ENCODE results near the gene RYR3. TPM values are rescaled to one million over a fixed set of nuclear protein-coding genes. Genes with fewer than 3 reads are reported as not detected.

RYR3 gene
- total RNA-seq, 1 donor from 2014 or later: 21.2 TPM

DNA sequence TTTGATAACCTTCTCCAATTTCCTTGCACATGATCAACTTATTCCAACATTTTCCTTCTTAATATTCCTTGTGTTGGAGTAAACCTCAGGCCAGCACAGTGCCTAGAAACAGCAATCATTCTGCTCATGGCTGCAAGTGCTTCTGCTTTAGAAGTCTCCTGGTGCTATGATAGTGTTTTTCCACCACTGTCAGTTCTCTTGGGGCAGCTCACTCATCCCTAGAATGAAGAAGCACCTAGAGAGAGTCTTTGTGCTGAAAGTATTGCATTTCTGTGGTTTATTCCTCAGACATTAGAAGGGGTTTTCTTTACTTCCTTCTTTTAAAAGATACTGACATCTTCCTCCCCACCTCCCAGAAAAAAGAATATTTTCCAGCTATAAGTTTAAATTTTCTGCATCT lies 183.5 kb downstream of the RYR3 start:
- no peak for DNase-seq (ENCODE audit: low spot score in 2 of 2)
- no peak for FAIRE-seq

DNA sequence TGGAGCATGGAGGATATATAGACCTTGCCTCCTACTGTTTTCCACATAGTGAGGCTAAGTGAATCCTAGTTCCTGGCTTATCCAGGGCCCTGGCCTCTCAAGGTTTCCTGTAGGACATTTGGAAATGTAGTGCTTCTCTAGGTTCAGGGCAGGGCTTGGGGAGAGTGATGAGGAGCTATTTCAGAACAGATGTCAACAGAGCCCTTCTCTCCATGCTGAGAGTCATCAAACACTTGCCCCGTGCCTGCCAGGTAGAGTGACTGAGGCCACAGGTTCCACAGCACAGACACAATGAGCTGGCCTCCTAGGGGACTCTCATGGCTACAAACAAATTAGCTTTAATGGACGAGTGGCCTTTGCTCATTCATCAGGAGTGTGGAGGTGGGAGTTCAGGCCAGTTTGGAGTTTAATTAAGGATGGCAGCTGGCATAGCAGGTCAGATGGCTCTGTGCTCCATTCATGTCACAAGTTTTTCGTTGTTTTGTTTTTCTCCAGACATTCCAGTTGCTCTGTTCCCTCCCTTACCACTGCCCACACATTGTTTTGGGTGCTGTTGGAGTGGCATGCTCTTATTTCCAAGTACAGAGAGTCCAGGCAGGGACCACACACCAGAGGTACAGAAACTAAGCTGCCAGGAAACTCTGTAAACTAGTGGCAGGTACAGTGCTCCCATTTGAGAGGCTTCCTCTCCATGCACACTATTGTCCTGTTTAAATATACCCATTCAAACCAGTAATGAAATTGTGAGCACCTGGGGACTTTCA lies 189.8 kb downstream of the RYR3 start:
- DNase-seq (ENCODE audit: low spot score in 2 of 2) (no peak), FAIRE-seq (no peak)

DNA sequence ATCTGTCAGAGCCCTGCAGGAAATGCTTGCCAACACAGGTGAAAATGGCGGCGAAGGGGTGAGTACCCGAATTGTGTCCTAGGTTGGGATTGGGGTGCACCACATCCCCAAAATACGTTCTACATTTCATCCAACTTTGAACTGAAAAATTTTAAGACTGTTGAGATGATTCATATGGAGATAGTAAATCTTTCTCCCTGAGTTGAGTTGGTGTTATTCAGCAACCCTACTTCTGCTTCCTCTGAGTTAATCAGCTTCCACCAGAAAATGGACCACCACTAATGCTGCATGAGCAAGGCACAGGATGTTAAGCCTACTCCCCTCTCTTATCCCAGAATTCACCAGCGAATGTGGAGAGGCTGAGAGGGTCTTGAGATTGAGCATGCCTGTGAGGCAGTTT lies 192.9 kb downstream of the RYR3 start:
- DNase-seq (ENCODE audit: low spot score in 2 of 2) (no peak), FAIRE-seq (no peak)

DNA sequence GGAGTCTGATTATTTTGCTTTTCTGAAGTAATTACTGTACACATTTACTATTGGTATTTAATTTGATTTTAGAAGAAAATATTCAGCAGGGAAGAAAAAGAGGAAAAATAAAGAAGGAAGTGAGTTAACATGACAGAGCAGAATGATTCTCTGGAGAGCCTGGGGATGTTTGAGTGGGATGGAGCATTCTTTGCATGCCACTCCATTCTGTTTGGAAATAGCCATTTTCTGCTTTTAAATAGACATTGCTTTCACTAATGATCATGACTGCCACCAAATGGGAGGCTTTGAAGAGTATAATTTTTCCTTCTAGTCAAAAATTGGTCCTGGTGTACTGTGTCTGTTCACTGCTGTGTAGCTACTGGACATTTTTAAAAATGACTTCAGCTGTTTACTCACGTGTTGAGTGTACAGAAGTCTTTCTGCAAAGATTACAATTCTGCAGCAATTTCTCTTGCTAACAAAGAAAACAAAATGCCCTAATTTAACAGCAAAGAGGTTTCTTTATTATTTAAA lies 196.1 kb downstream of the RYR3 start:
- no peak for FAIRE-seq
- DNase-seq (ENCODE audit: low spot score in 2 of 2): no peak

DNA sequence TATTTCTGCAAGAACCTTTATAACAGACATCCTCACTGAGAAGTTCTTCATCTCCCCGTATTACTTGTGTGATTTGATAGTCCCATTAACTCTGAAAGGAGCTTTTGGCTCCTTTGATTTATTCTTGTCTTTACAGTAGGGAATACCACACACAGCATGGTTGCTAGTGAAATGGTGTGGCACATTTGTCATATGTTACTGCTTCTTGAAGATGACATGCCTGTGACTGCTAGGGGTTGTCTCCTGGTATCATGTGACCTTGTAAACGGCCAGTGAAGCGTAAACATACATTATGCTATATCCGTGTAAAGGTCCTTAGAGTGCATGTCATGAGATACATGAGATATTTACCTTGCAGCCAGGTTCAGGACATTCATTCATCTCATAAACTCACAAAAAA lies 197.9 kb downstream of the RYR3 start:
- no peak for FAIRE-seq
- no peak for DNase-seq (ENCODE audit: low spot score in 2 of 2)

DNA sequence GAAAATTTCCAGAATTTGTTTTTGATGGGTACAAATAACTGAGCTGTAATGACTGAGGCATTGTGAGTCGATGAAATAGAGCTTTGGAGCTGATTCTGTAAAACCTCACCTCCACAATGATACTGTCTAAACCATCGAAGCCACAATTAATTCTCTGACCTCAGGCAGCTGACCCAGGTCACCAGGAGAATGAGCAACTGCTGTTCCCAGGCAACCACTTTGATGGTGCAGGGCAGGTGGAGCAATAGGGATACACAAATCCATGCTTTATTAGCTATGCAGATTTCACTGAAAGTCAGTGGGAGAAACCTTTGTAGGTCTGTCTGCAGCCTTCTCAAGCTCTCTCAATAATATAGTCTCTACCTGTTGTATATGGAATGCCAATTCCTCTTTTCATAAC lies 204.4 kb downstream of the RYR3 start:
- no peak for FAIRE-seq
- no peak for DNase-seq (ENCODE audit: low spot score in 2 of 2)

DNA sequence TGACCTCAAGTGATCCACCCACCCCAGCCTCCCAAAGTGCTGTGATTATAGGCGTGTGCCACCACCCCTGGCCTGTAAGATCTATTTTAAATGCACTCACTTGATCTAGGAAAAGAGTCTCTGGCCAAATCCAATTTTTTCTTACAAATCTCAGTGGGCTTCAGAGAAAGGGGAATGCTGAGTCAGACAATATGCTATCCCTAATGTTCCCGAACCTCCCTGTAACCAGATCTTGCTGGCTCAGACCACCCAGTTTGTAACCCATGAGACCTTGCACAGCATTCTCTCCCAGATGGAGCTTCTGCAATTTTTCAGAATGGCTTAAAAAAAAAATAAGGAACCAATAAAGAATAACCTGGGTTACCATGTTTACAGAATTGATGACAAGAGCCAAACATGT lies 205.8 kb downstream of the RYR3 start:
- no peak for DNase-seq (ENCODE audit: low spot score in 2 of 2)
- FAIRE-seq: no peak

DNA sequence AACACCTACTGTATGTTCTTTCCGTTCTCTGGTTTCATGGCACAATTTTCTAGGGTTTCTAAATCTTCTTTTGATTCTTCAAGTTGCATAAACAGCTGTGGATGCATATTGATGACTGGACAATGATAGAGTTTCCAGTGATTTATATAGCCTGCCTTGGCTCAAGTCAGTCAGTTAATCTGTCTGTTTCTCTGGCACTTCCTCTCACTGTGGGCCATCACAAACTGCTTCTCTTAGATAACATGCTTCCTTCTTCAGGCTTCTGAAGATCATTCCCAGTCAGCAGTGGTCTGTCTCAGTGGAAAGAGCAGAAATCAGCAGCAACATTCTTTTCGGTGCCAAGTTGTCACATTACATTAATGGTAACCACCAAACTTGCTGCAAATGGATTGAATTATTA lies 207.2 kb downstream of the RYR3 start:
- no peak for DNase-seq (ENCODE audit: low spot score in 2 of 2)
- FAIRE-seq: no peak

DNA sequence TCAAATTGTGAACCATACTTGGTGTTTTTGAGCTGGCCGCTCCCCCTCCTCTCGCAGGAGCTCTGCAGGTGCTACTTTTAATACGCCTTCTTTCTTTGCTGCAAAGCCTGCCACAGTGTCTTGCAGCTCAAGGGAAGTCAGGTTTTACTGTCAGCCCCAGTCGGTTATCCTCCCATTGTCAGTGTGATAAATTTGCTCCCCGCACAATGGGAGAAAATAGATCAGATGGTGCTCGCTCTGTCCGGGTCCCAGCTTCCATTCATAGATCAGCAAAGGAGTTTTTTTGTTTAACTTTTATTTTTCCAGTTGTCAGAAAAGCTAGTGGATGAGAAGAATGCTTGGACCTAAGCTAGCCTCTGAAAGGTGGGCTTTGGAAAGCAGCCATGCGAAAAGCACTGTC lies 207.7 kb downstream of the RYR3 start:
- DNase-seq (ENCODE audit: low spot score in 2 of 2): no peak
- no peak for FAIRE-seq

DNA sequence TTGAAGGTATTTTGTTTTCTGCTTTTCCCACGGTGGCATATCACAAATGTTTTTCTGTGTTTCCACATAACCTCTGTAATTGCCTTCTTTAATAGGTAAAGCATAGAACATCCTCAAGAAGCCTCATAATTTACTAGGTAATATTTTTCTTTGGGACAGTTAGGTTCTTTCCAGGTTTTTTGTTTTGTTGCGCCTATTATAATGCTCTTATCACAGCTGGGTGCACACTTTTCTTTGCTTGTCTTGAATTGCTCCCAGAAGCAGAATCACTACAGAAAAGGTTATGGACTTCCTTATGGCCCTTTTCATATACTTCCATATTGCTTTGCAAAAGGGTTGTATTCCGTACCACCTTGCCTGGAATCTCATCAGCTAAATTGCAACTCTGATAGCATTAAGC lies 213.5 kb downstream of the RYR3 start:
- DNase-seq (ENCODE audit: low spot score in 2 of 2) (no peak), FAIRE-seq (no peak)

DNA sequence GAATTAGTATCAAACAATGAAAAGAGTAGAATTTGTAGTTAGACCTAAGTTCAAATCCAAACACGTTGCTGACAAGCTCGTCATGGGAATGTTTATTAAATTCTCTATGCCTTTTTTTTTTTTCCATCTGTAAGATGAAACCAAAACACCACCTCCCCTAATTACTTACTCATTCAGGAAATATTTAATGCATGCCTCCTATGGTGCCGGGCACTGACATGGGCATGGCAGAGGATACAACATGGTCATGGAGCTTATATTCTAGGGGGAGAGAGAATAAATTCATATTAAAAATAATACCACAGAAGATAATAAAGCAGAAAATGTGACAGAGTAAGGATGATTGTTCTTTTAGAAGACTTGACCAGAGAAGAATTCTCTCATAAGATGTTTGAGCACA lies 215.8 kb downstream of the RYR3 start:
- DNase-seq (ENCODE audit: low spot score in 2 of 2) (no peak), FAIRE-seq (no peak)

DNA sequence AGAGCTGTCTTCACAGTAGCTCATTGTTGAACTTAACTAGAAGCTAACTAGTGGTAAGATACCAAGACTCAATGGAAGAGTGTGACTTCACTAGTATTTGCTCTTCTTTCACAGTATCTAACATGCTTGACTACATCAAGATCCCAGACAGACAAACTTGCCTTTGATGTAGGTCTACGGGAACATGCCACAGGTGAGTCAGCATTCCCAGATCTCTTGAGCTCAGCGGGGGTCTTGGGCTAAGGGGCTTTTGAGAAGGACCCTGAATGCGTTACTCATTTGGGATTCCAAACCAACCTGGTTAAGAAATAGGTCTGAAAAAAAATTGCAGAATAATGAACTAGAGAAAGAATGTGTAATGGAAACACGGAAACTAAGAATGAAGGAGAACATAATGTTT lies 222.4 kb downstream of the RYR3 start:
- FAIRE-seq: no peak
- DNase-seq (ENCODE audit: low spot score in 2 of 2): no peak

DNA sequence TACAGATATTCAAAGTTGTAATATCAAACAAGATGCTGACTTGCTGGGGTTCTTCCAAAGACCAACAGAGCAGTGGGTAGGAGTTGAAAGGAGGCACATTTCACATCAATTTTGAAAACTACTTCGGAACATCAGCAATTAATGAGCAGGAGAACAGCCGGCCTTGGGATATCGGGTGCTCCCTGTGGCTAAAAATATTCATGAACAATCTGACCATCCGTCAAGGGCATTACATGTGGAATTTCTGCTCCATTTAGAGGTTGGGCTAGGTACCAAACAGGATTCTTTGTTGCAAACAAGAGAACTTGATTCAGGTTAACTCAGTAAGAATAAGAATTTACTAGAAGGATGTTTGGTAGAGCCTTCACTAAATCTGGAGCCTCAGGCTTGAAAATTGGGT lies 223.9 kb downstream of the RYR3 start:
- FAIRE-seq (no peak), DNase-seq (ENCODE audit: low spot score in 2 of 2) (no peak)

DNA sequence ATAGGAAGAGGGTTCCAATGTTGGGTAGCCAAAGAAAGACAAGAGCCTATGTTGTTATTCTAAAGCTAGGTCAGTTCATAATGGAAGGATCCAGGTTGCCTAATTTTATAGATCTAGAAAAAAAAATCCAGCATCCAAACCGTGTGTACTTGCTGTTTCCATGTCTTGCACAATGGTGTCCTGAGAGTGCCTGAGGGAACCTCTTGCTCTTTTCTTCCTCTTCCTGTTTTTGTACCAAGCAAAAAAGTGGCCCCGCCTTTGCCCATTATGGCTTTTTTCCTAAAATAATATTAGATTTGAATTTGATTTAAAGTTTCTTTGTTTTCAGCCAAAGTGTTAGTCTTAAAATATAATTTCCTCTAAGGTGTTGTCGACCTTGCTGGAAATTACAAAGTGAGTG lies 224.4 kb downstream of the RYR3 start:
- FAIRE-seq: no peak
- no peak for DNase-seq (ENCODE audit: low spot score in 2 of 2)

DNA sequence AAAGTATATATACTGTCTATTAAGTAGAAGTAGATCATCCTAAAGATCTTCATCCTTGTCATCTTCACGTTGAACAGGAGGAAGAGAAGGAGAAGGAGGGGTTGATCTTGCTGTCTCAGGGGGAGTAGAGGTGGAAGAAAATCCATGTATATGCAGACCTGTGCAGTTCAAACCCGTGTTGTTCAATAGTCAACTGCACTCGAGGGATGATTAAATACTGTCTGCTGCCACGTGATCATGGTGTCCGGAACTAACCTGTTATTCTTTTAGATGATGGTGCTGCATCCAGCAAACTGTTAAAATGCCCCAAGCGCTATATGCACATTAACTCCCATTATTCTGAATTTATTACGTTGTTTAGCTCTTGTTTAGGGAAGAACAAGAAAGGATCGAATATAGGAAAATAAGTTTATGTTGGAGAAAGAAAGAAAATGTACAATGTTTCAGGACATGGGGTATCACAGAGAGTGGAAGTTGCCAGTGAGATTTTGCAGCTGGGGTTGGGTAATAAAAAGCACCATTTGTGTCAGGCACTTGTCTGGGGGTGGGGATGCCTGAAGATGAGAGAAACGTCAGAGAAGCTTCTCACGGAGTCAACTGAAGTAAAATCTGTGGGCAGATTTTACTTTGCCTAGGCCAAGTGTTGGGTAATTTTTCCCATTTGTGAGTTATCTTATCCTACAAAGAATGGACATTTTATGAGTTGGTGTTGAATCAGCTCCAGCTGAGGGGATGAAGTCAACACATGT lies 229.2 kb downstream of the RYR3 start:
- DNase-seq (ENCODE audit: low spot score in 2 of 2) (peak in 1 of 2 donors; percentile 6), FAIRE-seq (no peak)

DNA sequence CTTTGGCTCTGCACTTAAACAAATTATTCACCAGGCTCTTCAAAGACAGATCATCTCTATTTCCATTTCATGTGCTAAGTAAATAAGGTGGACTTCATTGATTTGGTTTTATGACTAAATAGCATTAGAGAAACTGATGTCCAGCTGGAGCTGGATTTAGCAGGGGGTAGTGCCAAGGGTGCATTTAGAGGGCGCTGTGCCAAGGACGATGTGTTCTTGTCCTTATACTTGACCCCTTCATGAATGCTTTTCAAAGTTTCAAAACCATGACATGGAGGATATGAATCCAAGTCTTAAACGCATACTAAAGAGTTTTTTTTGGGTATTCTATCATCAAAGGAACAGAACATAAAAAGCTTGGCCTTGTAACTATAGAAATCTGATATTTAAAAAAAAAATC lies 233.2 kb downstream of the RYR3 start:
- no peak for DNase-seq (ENCODE audit: low spot score in 2 of 2)
- FAIRE-seq: no peak

DNA sequence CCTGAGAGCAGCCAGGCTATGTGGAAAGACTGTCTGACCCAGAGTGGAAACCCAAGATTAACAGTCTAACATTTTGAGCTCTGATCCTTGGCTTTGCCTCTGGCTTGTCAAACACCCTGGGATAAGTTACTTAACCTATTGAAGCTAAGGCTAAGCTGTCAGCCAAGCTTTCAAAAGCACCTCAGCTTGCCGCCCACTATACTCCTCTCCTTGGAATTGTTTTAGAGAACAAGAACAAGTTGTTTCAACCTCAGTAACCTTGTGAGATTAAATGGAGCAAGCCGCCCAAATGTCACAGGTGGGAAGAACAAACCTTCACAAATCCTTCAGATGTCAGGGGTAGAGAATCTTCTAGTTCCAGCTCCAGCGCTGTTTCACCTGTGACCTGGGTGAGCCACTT lies 235.1 kb downstream of the RYR3 start:
- no peak for FAIRE-seq
- no peak for DNase-seq (ENCODE audit: low spot score in 2 of 2)

DNA sequence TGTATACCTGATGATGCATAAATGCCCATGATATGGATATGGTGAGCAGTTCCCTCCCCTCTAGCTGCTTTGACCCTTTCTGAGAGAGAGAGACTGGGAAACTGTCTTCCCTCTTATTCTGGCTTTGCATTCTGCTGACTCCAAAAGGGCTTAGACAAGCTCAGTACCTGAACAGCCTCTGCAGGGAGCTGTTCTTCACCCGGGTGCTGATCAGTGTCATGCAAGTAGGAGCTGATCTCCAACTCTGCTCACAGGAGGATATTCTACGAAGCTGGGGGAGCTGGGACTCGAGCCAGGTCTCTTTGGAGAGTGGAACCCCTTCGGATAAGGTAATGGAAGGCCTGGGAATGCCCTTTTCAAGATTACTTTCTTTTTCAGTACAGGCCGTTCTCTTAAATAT lies 237.1 kb downstream of the RYR3 start:
- DNase-seq (ENCODE audit: low spot score in 2 of 2): no peak
- no peak for FAIRE-seq

DNA sequence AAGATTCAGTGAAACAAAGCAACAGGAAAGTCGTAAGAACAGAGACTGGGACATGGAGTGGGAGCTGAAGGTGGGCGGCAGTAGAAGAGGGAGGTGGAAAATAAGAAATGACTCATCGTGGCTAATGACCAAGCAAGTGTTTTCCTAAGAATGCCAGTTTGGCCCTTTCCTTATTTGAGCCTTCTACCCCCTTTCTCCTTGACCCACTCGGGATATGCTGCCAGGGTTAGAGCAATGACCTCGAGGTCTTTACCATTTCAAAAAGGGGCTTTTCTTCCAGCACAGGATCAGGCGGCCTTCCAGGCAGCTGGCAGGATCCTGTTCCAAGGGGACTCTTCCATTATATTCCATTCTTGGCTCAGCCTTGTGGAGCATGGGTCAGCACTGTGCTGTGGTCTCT lies 241.1 kb downstream of the RYR3 start:
- DNase-seq (ENCODE audit: low spot score in 2 of 2) (peak in 1 of 2 donors; percentile 8), FAIRE-seq (no peak)

DNA sequence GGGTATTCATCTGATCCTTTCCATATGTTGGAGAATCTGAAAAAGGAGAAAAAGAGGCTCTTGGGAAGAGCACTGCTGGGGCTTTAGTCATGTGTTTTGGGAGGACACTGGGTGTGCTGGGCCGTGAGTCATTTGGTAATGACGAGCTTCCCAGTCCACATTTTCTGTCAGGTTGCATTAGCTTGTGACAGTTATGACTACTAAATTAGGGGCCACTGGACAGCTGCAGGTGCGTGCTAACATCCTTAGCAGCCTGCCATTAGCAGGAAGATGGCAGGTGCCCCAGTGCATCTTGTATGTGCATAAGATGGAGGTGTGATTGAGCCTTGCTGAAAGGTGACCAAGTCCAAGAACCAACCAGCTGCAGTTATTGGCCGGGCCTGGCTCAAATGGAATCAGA lies 242.4 kb downstream of the RYR3 start:
- no peak for FAIRE-seq

DNA sequence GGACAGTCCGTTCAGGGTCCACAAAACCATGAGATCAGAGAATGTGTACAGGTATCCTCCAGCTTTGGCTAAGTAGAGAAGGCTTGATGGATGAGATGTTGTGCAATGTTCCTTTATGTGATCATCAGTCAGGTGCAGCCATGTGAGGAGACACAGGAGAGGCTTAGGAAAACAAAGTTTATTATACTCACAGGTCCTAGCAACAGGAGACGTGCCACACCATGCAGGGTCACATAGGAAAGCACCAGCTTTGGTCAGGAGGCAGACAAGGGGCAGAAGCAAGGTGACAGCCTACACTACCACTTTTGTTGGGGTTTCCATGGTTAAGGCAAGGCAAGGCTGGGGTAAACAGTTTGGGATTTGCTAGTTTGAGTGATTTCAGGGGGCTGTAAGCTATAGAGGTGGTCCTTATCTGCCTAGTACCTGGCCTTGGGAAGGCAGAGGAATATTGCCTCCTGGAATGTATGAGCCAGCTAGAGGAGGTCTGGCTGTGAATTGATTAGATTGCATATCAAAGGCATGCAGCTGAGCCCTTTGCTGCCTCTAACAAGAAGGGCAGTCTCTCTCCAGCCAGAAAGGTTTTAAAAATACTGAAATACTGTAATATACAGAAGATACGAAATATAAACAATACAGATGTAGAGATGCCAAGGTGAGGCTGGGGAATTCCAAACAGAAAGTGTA lies 248.6 kb downstream of the RYR3 start:
- FAIRE-seq (no peak), DNase-seq (ENCODE audit: low spot score in 2 of 2) (no peak)

More for the DNA sequence above, 242.4 kb downstream of the RYR3 start:
- DNase-seq (ENCODE audit: low spot score in 2 of 2): no peak

All from frontal cortex (tissue), 4 donors.